ENCODE measurements around the gene DUSP2. TPM values are rescaled to one million over a fixed set of nuclear protein-coding genes. Genes with fewer than 3 reads are reported as not detected.

Gene DUSP2
- total and polyA plus RNA-seq, 8 donors: 3.6 to 9.4 (median 6.0) TPM

DNA sequence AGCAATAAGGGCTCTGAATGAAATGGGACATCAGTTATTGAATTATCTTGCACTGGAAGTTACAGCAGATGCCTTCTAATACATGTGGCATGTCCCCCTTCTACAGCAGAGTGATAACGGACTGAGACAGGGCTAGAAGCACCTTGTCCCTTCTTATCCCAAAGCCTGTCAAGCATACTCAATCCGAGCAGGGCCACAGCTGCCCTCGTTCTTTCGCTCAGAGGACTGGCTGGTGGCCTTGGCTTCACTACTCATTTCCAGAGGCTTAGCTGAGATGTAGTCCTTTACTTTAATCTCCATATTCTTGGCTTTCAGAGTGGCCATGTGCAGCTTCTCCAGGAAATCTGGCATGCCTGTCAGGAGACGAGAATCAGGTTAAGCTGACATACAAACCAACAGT is 41.3 kb upstream of the DUSP2 start:
- Histone ChIP-seq H3K27me3 (no peaks in the 10 kb centered on the region), H3K4me1 (peaks cover 8 to 19% (median 14%) of the 10 kb centered on the region in 4 donors), H3K4me3 (no peak overlapping the region), H3K9me3 (no peaks in the 10 kb centered on the region), H3K27ac (no peak overlapping the region), H3K36me3 (peaks cover 40 to 84% (median 82%) of the 10 kb centered on the region in 4 donors)
- TF ChIP-seq POLR2A (IDR thresholded peaks at IDR 0.05) (no peak), EP300 (IDR thresholded peaks at IDR 0.05) (no peak), POLR2AphosphoS5 (IDR thresholded peaks at IDR 0.05) (no peak)
- TF ChIP-seq, protein P1, sequence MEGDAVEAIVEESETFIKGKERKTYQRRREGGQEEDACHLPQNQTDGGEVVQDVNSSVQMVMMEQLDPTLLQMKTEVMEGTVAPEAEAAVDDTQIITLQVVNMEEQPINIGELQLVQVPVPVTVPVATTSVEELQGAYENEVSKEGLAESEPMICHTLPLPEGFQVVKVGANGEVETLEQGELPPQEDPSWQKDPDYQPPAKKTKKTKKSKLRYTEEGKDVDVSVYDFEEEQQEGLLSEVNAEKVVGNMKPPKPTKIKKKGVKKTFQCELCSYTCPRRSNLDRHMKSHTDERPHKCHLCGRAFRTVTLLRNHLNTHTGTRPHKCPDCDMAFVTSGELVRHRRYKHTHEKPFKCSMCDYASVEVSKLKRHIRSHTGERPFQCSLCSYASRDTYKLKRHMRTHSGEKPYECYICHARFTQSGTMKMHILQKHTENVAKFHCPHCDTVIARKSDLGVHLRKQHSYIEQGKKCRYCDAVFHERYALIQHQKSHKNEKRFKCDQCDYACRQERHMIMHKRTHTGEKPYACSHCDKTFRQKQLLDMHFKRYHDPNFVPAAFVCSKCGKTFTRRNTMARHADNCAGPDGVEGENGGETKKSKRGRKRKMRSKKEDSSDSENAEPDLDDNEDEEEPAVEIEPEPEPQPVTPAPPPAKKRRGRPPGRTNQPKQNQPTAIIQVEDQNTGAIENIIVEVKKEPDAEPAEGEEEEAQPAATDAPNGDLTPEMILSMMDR (IDR thresholded peaks at IDR 0.05): no peak
- intact Hi-C loops (cut with DNase I; ENCODE audit: low total_unique reads): no loop called here
- no peak for DNase-seq
- 81 to 88% (median 84%) methylated on average over 5 of the region's 5 CpGs for WGBS, 5 donors

DNA sequence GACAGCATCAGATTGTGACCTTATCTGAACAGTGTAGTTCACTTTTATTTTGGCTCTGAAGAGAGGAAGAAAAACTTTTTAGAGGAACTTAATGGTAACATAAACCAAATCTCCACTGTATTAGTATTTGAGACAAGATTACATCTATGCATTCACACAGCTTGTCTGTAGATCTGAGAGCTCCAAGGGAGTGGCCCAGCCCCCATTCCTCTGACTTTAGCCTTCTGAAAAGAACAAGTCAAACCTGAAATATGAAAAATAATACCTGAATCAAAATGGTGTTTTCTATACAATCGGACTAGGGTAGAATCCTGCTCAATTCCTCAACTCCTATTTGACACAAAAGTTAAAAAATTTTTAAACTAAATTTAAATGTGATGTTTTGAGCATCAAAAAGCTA is 40.3 kb upstream of the DUSP2 start:
- H3K27ac ChIP-seq: no peak overlapping the region
- 58 to 82% (median 68%) methylated on average over 1 of the region's 1 CpG for WGBS, 5 donors
- TF ChIP-seq, protein P1 (IDR thresholded peaks at IDR 0.05): no peak
- TF ChIP-seq EP300 (IDR thresholded peaks at IDR 0.05) (no peak), POLR2AphosphoS5 (IDR thresholded peaks at IDR 0.05) (no peak), POLR2A (IDR thresholded peaks at IDR 0.05) (no peak)
- peaks cover 31 to 73% (median 71%) of the 10 kb centered on the region in 4 donors for H3K36me3 ChIP-seq
- DNase-seq: no peak
- no peak overlapping the region for H3K4me3 ChIP-seq
- peaks cover 8 to 19% (median 14%) of the 10 kb centered on the region in 4 donors for H3K4me1 ChIP-seq
- no peaks in the 10 kb centered on the region for H3K27me3 ChIP-seq
- no peaks in the 10 kb centered on the region for H3K9me3 ChIP-seq
- intact Hi-C loops (cut with DNase I; ENCODE audit: low total_unique reads): no loop called here

DNA sequence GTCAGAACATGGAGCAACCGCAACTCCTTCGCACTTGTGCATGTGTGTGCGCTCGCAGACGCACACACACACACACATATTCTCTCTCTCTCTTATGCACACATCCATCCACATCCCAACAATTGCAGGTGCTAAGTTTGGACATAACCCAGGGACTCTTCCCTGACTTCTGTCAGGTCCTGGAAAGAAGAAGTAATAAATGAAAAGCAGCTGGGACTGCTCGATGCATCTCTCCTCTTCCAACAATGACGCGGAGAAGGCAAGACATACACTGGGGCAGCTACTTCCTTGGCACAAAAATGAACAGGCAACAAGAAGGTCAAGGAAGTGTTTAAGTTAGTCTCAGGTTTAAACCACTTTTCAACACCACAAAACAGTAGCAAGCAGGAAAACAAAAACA is 39.7 kb upstream of the DUSP2 start:
- intact Hi-C loops (cut with DNase I; ENCODE audit: low total_unique reads): no loop called here
- H3K4me3 ChIP-seq: no peak overlapping the region
- no peak overlapping the region for H3K27ac ChIP-seq
- peaks cover 26 to 68% (median 66%) of the 10 kb centered on the region in 4 donors for H3K36me3 ChIP-seq
- whole genome bisulfite sequencing, 5 donors: 80 to 89% (median 88%) methylated on average over 8 of the region's 8 CpGs
- no peaks in the 10 kb centered on the region for H3K9me3 ChIP-seq
- no peak for DNase-seq
- no peak for TF ChIP-seq EP300 (IDR thresholded peaks at IDR 0.05)
- TF ChIP-seq POLR2AphosphoS5 (IDR thresholded peaks at IDR 0.05): no peak
- no peak for TF ChIP-seq POLR2A (IDR thresholded peaks at IDR 0.05)
- TF ChIP-seq, protein P1 (IDR thresholded peaks at IDR 0.05): no peak
- H3K4me1 ChIP-seq: peaks cover 8 to 19% (median 14%) of the 10 kb centered on the region in 4 donors
- no peaks in the 10 kb centered on the region for H3K27me3 ChIP-seq

DNA sequence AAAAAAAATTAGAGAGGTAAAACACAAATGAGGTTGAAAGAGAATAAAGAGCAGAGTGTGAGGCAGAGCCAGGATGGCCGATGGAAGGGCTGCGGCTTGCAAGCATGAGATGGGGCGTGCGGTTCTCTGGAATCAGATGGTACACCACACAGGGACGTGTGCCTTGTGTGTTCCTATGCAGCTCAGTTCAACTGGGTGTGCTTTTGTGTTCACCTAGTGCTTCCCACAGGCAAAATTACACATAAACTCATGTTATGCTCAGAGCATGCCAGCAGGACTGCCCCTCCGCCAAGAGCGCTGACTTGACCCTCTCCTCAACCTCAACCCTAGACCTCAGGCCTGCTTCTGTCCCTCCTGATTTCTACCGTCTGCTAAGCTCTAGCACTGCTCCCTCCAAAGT is 38.9 kb upstream of the DUSP2 start:
- Histone ChIP-seq H3K4me1 (peaks cover 8 to 19% (median 14%) of the 10 kb centered on the region in 4 donors), H3K27me3 (no peaks in the 10 kb centered on the region), H3K9me3 (no peaks in the 10 kb centered on the region), H3K4me3 (no peak overlapping the region), H3K27ac (no peak overlapping the region), H3K36me3 (peaks cover 25 to 60% (median 58%) of the 10 kb centered on the region in 4 donors)
- TF ChIP-seq EP300 (IDR thresholded peaks at IDR 0.05) (no peak), POLR2A (IDR thresholded peaks at IDR 0.05) (no peak), POLR2AphosphoS5 (IDR thresholded peaks at IDR 0.05) (no peak)
- TF ChIP-seq, protein P1 (IDR thresholded peaks at IDR 0.05): no peak
- intact Hi-C loops (cut with DNase I; ENCODE audit: low total_unique reads): no loop called here
- no peak for DNase-seq
- WGBS, 5 donors: 86 to 90% (median 88%) methylated on average over 8 of the region's 8 CpGs
